MM.1S (cell line): Measurements from ENCODE around the gene MYLK.
"Not testable (repeated sequence)": the region's sequence is repeated elsewhere in the genome, so short reads cannot be mapped to it uniquely, and the experiment has no call there.

ENCODE experiments used
- EZH2 ChIP-seq: fragments of 300-600 bp; sonication (generic); optimal IDR thresholded peaks from 2 replicates; pipeline ENCODE3; 2017; ENCODE audit warnings: low read depth, mild to moderate bottlenecking, antibody characterized with exemption, low read length, mixed read lengths
- EZH2phosphoT487 ChIP-seq: fragments of 300-600 bp; sonication (generic); IDR thresholded peaks from 2 replicates; pipeline ENCODE4 v1.6.1; 2018; ENCODE audit warnings: antibody characterized with exemption, low read length
- TF ChIP-seq, protein P1 (sequence below): fragments of 300-600 bp; sonication (generic); IDR thresholded peaks from 2 replicates; pipeline ENCODE4 v1.5.1; 2016; ENCODE audit warnings: antibody characterized with exemption, low read length, mixed read lengths

DNA sequence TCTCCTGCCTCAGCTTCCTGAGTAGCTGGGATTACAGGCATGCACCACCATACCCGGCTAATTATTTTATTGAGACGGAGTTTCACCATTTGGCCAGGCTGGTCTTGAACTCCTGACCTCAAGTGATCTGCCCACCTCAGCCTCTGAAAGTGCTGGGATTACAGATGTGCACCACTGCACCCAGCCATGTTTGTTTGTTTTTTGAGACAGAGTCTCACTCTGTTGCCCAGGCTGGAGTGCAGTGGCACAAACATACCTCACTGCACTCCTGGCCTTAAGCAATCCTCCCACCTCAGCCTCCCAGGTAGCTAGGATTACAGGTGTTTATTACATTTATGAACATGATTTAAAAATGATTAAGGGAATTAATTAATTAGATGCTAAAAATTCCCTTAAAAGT is 281.0 kb downstream of the MYLK start:
- TF ChIP-seq, protein P1, sequence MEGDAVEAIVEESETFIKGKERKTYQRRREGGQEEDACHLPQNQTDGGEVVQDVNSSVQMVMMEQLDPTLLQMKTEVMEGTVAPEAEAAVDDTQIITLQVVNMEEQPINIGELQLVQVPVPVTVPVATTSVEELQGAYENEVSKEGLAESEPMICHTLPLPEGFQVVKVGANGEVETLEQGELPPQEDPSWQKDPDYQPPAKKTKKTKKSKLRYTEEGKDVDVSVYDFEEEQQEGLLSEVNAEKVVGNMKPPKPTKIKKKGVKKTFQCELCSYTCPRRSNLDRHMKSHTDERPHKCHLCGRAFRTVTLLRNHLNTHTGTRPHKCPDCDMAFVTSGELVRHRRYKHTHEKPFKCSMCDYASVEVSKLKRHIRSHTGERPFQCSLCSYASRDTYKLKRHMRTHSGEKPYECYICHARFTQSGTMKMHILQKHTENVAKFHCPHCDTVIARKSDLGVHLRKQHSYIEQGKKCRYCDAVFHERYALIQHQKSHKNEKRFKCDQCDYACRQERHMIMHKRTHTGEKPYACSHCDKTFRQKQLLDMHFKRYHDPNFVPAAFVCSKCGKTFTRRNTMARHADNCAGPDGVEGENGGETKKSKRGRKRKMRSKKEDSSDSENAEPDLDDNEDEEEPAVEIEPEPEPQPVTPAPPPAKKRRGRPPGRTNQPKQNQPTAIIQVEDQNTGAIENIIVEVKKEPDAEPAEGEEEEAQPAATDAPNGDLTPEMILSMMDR, result not testable (repeated sequence)
- not testable (repeated sequence) for TF ChIP-seq EZH2, EZH2phosphoT487
